Measurements from ENCODE around the gene RC3H2. TPM values are rescaled to one million over a fixed set of nuclear protein-coding genes. Genes with fewer than 3 reads are reported as not detected.

Gene RC3H2
- total and polyA plus RNA-seq, 2 of the 13 experiments (the other 11 are each of a cell fraction or from before 2014, with no cell fraction given): 21.0 to 36.4 TPM

DNA sequence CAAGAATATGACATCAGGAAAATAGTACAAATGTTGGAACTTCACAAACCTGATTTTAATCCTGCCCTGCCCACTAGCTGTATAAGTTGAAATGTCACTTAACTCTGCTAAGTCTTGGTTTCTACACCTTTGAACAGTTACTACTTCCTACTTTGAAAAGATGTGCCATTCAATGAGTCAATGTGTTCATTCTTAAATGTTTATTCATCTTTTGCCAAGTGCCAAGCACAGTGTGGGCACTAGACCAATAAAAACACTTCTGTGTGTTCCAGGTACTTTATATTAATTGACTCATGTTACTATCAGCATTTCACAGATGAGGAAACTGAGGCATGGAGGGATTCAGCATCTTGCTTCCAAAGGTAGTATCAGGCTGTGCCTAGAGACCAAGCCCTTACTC is 89.6 kb downstream of the RC3H2 start:
- no peaks in the 10 kb centered on the region for H3K27me3 ChIP-seq (ENCODE audit: control insufficient read depth in 1 of 2, insufficient read depth in 2 of 2, low read length in 2 of 2)
- peaks cover 19% of the 10 kb centered on the region for H3K4me1 ChIP-seq (ENCODE audit: insufficient read depth, low read length)
- no peaks in the 10 kb centered on the region for H3K79me2 ChIP-seq (ENCODE audit: insufficient read depth, low read length)
- peaks cover 3 to 17% of the 10 kb centered on the region in 2 experiments; a peak in 4 of 5 replicates for H3K36me3 ChIP-seq (replicated peaks in 1 of 2; ENCODE audit: control insufficient read depth in 1 of 2, insufficient read depth in 2 of 2, low read length in 2 of 2)
- FAIRE-seq (no peak), DNase-seq (ENCODE audit: low spot score) (no peak), ATAC-seq (no peak)
- H3K4me2 ChIP-seq (ENCODE audit: low read depth, low read length): no peak overlapping the region
- no peak overlapping the region for H2AFZ ChIP-seq (ENCODE audit: low read length)
- no peak overlapping the region for H3K9ac ChIP-seq (ENCODE audit: insufficient read depth, low read depth, low read length)
- in situ Hi-C loops (cut with HindIII; ENCODE audit: extremely low pct_ligation_motif_present, low pct_unique_long_range_greater_than_20kb): loop anchor here (10.0 to 25.0 kb wide), 2 partner anchors 453 to 711 kb away; partner anchors contain the start of gene PTGS1
- no peaks in the 10 kb centered on the region for H4K20me1 ChIP-seq (ENCODE audit: insufficient read depth, low read length)
- H3K4me3 ChIP-seq (replicated peaks in 1 of 3; ENCODE audit: insufficient read depth in 1 of 3, low read depth in 2 of 3, low read length in 3 of 3): no peak overlapping the region
- no peak overlapping the region for H3K27ac ChIP-seq (ENCODE audit: extremely low read length, insufficient read depth, low read length)
- H3K9me3 ChIP-seq (ENCODE audit: low read length): no peaks in the 10 kb centered on the region
- BruUV-seq (replicated peaks): no TSS peak
- TF ChIP-seq, protein P1, sequence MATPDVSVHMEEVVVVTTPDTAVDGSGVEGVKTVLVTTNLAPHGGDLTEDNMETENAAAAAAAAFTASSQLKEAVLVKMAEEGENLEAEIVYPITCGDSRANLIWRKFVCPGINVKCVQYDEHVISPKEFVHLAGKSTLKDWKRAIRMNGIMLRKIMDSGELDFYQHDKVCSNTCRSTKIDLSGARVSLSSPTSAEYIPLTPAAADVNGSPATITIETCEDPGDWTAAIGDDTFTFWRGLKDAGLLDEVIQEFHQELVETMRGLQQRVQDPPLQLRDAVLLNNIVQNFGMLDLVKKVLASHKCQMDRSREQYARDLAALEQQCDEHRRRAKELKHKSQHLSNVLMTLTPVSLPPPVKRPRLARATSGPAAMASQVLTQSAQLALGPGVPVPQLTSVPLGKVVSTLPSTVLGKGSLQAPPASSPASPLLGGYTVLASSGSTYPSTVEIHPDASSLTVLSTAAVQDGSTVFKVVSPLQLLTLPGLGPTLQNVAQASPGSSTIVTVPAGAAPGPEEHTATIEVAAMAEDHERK (CRISPR knock-in tag; IDR thresholded peaks at IDR 0.05; ENCODE audit: low read depth): no peak
- TF ChIP-seq REPIN1 (CRISPR knock-in tag; IDR thresholded peaks at IDR 0.05; ENCODE audit: borderline replicate concordance, low read depth): no peak
- no peak for TF ChIP-seq ATRX (CRISPR knock-in tag; IDR thresholded peaks at IDR 0.05; ENCODE audit: borderline replicate concordance)
- TF ChIP-seq NRL (CRISPR knock-in tag; IDR thresholded peaks at IDR 0.05; ENCODE audit: borderline replicate concordance): no peak
- no peak for TF ChIP-seq CBX2 (IDR thresholded peaks at IDR 0.05; ENCODE audit: low read depth, low read length)
- TF ChIP-seq CBX2 (CRISPR knock-in tag; IDR thresholded peaks at IDR 0.05; ENCODE audit: low read depth): no peak
- no peak for TF ChIP-seq XBP1 (CRISPR knock-in tag; IDR thresholded peaks at IDR 0.05)
- no peak for TF ChIP-seq ZNF616 (CRISPR knock-in tag; IDR thresholded peaks at IDR 0.05; ENCODE audit: low read depth)
- TF ChIP-seq ZFAT (CRISPR knock-in tag; conservative IDR thresholded peaks at IDR 0.05): no peak
- TF ChIP-seq SRF (IDR thresholded peaks at IDR 0.05; ENCODE audit: low read depth, low read length): no peak
- TF ChIP-seq, protein P2, sequence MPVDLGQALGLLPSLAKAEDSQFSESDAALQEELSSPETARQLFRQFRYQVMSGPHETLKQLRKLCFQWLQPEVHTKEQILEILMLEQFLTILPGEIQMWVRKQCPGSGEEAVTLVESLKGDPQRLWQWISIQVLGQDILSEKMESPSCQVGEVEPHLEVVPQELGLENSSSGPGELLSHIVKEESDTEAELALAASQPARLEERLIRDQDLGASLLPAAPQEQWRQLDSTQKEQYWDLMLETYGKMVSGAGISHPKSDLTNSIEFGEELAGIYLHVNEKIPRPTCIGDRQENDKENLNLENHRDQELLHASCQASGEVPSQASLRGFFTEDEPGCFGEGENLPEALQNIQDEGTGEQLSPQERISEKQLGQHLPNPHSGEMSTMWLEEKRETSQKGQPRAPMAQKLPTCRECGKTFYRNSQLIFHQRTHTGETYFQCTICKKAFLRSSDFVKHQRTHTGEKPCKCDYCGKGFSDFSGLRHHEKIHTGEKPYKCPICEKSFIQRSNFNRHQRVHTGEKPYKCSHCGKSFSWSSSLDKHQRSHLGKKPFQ (CRISPR knock-in tag; IDR thresholded peaks at IDR 0.05; ENCODE audit: insufficient replicate concordance): no peak
- no peak for TF ChIP-seq ZNF510 (CRISPR knock-in tag; IDR thresholded peaks at IDR 0.05; ENCODE audit: low read depth)
- TF ChIP-seq ZNF761 (CRISPR knock-in tag; conservative IDR thresholded peaks at IDR 0.05): no peak
- no peak for TF ChIP-seq MYNN (CRISPR knock-in tag; IDR thresholded peaks at IDR 0.05; ENCODE audit: low read depth)
- TF ChIP-seq HES4 (CRISPR knock-in tag; IDR thresholded peaks at IDR 0.05; ENCODE audit: borderline replicate concordance): no peak
- no peak for TF ChIP-seq ZNF674 (CRISPR knock-in tag; IDR thresholded peaks at IDR 0.05; ENCODE audit: low read depth)
- no peak for TF ChIP-seq MZF1 (CRISPR knock-in tag; IDR thresholded peaks at IDR 0.05; ENCODE audit: borderline replicate concordance)
- no peak for TF ChIP-seq KLF9 (CRISPR knock-in tag; IDR thresholded peaks at IDR 0.05; ENCODE audit: low read depth)
- TF ChIP-seq AGO2 (optimal IDR thresholded peaks at IDR 0.05; ENCODE audit: low read depth, low read length): no peak
- TF ChIP-seq, protein P3, sequence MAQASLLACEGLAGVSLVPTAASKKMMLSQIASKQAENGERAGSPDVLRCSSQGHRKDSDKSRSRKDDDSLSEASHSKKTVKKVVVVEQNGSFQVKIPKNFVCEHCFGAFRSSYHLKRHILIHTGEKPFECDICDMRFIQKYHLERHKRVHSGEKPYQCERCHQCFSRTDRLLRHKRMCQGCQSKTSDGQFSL (CRISPR knock-in tag; IDR thresholded peaks at IDR 0.05): no peak
- ChIA-PET POLR2A (no interaction called here), CTCF (ENCODE audit: low intra/inter-chr PET ratio, low total read pairs) (no interaction called here)
- intact Hi-C loops (cut with micrococcal nuclease; ENCODE audit: unreplicated experiment): no loop called here
